Measurements from ENCODE around the gene CEP97. TPM values are rescaled to one million over a fixed set of nuclear protein-coding genes. Genes with fewer than 3 reads are reported as not detected.
"Not testable (repeated sequence)": the region's sequence is repeated elsewhere in the genome, so short reads cannot be mapped to it uniquely, and the experiment has no call there.

CEP97 gene
- total and polyA plus RNA-seq, 12 donors: 1.2 to 21.3 (median 8.2) TPM

DNA sequence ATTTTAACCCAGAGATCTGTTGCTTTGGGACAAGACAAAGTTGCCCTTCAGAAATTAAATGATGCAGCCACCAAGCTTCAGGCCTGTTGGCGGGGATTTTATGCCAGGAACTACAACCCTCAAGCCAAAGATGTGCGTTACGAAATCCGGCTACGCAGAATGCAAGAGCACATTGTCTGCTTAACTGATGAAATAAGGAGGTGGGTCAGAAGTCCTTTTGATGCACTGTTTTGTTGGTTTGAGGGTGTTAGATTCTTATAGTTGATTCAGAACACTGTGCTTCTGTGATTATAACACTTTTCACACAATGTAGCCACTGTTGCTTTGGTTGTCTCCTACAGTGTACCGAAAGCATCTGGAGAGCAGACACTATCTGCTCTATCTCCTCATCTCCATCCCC is 33.8 kb downstream of the CEP97 start:
- peaks cover 0 to 20% of the 10 kb centered on the region in 2 donors for H3K36me3 ChIP-seq (replicated peaks in 1 of 2)
- intact Hi-C loops (cut with DNase I): no loop called here
- TF ChIP-seq, protein P1, sequence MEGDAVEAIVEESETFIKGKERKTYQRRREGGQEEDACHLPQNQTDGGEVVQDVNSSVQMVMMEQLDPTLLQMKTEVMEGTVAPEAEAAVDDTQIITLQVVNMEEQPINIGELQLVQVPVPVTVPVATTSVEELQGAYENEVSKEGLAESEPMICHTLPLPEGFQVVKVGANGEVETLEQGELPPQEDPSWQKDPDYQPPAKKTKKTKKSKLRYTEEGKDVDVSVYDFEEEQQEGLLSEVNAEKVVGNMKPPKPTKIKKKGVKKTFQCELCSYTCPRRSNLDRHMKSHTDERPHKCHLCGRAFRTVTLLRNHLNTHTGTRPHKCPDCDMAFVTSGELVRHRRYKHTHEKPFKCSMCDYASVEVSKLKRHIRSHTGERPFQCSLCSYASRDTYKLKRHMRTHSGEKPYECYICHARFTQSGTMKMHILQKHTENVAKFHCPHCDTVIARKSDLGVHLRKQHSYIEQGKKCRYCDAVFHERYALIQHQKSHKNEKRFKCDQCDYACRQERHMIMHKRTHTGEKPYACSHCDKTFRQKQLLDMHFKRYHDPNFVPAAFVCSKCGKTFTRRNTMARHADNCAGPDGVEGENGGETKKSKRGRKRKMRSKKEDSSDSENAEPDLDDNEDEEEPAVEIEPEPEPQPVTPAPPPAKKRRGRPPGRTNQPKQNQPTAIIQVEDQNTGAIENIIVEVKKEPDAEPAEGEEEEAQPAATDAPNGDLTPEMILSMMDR (IDR thresholded peaks at IDR 0.05): no peak
- TF ChIP-seq POLR2A (IDR thresholded peaks at IDR 0.05): no peak

DNA sequence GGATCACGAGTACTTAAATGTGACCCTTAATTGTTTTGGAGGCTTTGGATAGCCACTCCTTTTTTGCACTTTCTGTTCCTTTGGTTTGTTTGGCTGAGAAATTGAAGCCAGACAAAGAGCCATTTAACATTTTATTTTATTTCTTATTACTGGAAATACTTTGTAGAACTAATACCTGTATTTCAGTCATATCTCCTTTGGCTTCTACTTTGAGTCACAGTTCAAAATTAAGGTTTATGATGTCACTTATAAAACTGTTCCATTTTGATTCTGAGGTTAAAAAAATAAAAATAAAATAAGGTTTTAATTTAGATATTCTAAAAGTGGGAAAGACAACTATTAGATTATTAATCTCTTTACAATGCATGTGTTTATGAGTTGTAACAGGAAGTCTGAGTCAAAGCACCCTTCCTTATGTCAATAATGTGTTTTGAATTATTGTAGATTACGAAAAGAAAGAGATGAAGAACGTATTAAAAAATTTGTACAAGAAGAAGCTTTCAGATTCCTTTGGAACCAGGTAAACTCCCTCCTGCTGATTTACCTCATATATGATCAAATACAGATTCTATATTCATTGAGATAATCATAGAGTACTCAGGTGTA is 37.7 kb downstream of the CEP97 start:
- 83 to 88% (median 85%) methylated on average over 3 of the region's 3 CpGs for whole genome bisulfite sequencing, 4 donors
- Histone ChIP-seq H3K27ac (no peak overlapping the region), H3K36me3 (replicated peaks in 1 of 2) (peaks cover 0 to 6% of the 10 kb centered on the region in 2 donors), H3K27me3 (no peaks in the 10 kb centered on the region), H3K9me3 (replicated peaks in 1 of 3) (no peaks in the 10 kb centered on the region), H3K4me1 (replicated peaks in 1 of 2) (no peaks in the 10 kb centered on the region), H3K4me3 (no peak overlapping the region)
- intact Hi-C loops (cut with DNase I): no loop called here
- DNase-seq: no peak
- TF ChIP-seq POLR2A (IDR thresholded peaks at IDR 0.05): no peak
- TF ChIP-seq, protein P1 (IDR thresholded peaks at IDR 0.05): no peak

More for the DNA sequence above, 33.8 kb downstream of the CEP97 start:
- H3K4me1 ChIP-seq (replicated peaks in 1 of 2): no peaks in the 10 kb centered on the region
- H3K27me3 ChIP-seq: no peaks in the 10 kb centered on the region
- no peak overlapping the region for H3K4me3 ChIP-seq
- 84 to 98% (median 90%) methylated on average over 6 of the region's 6 CpGs for WGBS, 4 donors
- H3K27ac ChIP-seq: no peak overlapping the region
- no peaks in the 10 kb centered on the region for H3K9me3 ChIP-seq (replicated peaks in 1 of 3)
- DNase-seq: no peak

DNA sequence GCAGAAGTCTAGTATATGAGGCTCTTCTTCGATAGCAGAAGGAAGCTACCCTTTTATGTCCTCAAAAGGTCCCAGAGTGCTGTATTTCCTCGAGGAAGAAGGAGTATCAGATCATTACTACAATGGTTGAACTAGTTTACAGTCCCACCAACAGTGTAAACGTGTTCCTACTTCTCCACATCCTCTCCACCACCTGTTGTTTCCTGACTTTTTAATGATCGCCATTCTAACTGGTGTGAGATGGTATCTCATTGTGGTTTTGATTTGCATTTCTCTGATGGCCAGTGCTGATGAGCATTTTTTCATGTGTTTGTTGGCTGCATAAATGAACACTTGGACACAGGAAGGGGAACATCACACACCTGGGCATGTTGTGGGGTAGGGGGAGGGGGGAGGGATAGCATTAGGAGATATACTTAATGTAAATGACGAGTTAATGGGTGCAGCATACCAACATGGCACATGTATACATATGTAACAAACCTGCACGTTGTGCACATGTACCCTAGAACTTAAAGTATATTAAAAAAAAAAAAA is 53.4 kb downstream of the CEP97 start:
- intact Hi-C loops (cut with DNase I); DNase-seq: not testable (repeated sequence)

DNA sequence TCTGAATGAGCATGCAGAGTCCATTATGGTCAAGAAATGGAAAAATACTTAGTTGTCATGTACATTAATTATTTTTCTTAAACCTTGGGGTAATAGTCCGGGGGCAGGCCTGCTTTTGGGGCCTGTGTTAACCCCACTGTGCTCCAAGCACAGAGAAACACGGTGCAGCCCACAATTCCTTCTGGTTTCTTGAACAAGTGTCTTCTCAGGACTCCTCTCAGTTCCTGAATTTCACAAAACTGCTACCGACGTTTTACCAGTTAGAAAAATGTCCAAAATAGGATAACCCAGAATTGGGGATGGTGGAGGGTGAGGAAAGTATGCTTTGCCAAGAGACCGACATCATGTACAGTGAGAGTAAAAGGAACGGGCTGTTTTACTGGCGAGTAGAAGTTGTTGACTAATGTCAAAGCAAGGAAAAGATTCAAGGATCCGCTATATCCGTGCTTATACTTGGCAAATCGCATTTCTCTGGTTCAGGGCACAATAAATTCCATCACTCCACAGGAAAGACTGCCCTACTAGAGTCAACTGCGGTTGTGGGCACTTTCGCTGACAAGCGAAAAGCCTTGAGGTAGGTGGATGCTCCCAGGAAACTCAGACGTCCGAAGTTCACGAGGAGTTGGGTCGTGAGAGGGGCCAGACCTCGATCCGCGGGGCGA is 54.1 kb downstream of the CEP97 start:
- TF ChIP-seq, protein P1 (IDR thresholded peaks at IDR 0.05): no peak
- TF ChIP-seq POLR2A (IDR thresholded peaks at IDR 0.05): no peak
- H3K9me3 ChIP-seq (replicated peaks in 1 of 3): no peaks in the 10 kb centered on the region
- no peak for DNase-seq
- intact Hi-C loops (cut with DNase I): no loop called here
- peak overlapping the region; percentile 34 to 91 (median 72) for H3K27ac ChIP-seq
- WGBS, 4 donors: 22 to 44% (median 27%) methylated on average over 13 to 21 of the region's 21 CpGs
- peaks cover 0 to 6% of the 10 kb centered on the region in 2 donors for H3K36me3 ChIP-seq (replicated peaks in 1 of 2)
- peak overlapping the region in 3 of 4 donors; percentile 29 to 81 (median 76) for H3K4me3 ChIP-seq
- H3K27me3 ChIP-seq: no peaks in the 10 kb centered on the region
- peaks cover 4% of the 10 kb centered on the region in 2 donors for H3K4me1 ChIP-seq (replicated peaks in 1 of 2)

More for the DNA sequence above, 53.4 kb downstream of the CEP97 start:
- not testable (repeated sequence) for H3K27me3 ChIP-seq; H3K36me3 ChIP-seq (replicated peaks in 1 of 2); H3K9me3 ChIP-seq (replicated peaks in 1 of 3); H3K27ac ChIP-seq; H3K4me3 ChIP-seq; H3K4me1 ChIP-seq (replicated peaks in 1 of 2)
- WGBS, 4 donors: 82 to 95% (median 90%) methylated on average over 6 of the region's 6 CpGs

Measured in adrenal gland (tissue), 12 donors.